NOMO-1 treated with DMSO at 0.1 percent for 48 hours (cell line): ENCODE measurements around the gene CTAG1B.
A peak's percentile ranks its signal among the peaks of the same experiment; 100 is the strongest.
"Not testable (repeated sequence)": the region's sequence is repeated elsewhere in the genome, so short reads cannot be mapped to it uniquely, and the experiment has no call there.

ENCODE experiments used
- DNase-seq: peaks from one replicate; lab custom pipeline; 2025; ENCODE audit not compliant: unreplicated experiment; lab: John Stamatoyannopoulos, UW

Gene CTAG1B

GRCh38 chrX:154619182-154619581 is at the start of gene CTAG1B:
CTAG1B (minus strand) TSS chrX:154619282; CDS start chrX:154619218, 64 bp downstream.
- not testable (repeated sequence) for DNase-seq

GRCh38 chrX:154661899-154662298 is 42.8 kb upstream of the CTAG1B start:
- peak; percentile 46 for DNase-seq

GRCh38 chrX:154661170-154661569 is 42.1 kb upstream of the CTAG1B start:
- DNase-seq = peak; percentile 54

GRCh38 chrX:154660541-154660940 is 41.5 kb upstream of the CTAG1B start:
- DNase-seq = no peak

GRCh38 chrX:154658957-154659356 is 39.9 kb upstream of the CTAG1B start:
- DNase-seq = no peak

- no peak for DNase-seq
Observed at GRCh38 chrX:154658187-154658586, 39.1 kb upstream of the CTAG1B start.

GRCh38 chrX:154657226-154657805 is 38.2 kb upstream of the CTAG1B start:
- DNase-seq = no peak

GRCh38 chrX:154655786-154656185 is 36.7 kb upstream of the CTAG1B start:
- no peak for DNase-seq

- no peak for DNase-seq
Observed at GRCh38 chrX:154655346-154655745, 36.3 kb upstream of the CTAG1B start.

- no peak for DNase-seq
Observed at GRCh38 chrX:154654925-154655324, 35.8 kb upstream of the CTAG1B start.

- DNase-seq = no peak
Observed at GRCh38 chrX:154654372-154654771, 35.3 kb upstream of the CTAG1B start.

GRCh38 chrX:154653413-154653812 is 34.3 kb upstream of the CTAG1B start, which contains the start of gene CTAG2:
CTAG2 (minus strand) TSS chrX:154653579; CDS start chrX:154653515, 64 bp downstream.
- DNase-seq = not testable (repeated sequence)

- DNase-seq = no peak
Observed at GRCh38 chrX:154653048-154653401, 33.9 kb upstream of the CTAG1B start.

- no peak for DNase-seq
Observed at GRCh38 chrX:154652311-154653047, 33.4 kb upstream of the CTAG1B start.

- DNase-seq = no peak
Observed at GRCh38 chrX:154650221-154650510, 31.1 kb upstream of the CTAG1B start.

- no peak for DNase-seq
Observed at GRCh38 chrX:154649503-154650220, 30.6 kb upstream of the CTAG1B start.

GRCh38 chrX:154648931-154649330 is 29.8 kb upstream of the CTAG1B start:
- no peak for DNase-seq

GRCh38 chrX:154645745-154646378 is 26.8 kb upstream of the CTAG1B start:
- not testable (repeated sequence) for DNase-seq

GRCh38 chrX:154643708-154644107 is 24.6 kb upstream of the CTAG1B start:
- not testable (repeated sequence) for DNase-seq

GRCh38 chrX:154641740-154642139 is 22.7 kb upstream of the CTAG1B start:
- not testable (repeated sequence) for DNase-seq

- DNase-seq = not testable (repeated sequence)
Observed at GRCh38 chrX:154633661-154634060, 14.6 kb upstream of the CTAG1B start.

- not testable (repeated sequence) for DNase-seq
Observed at GRCh38 chrX:154630949-154631348, 11.9 kb upstream of the CTAG1B start.
